ENCODE results near the gene CEP72.

- no peak for TF ChIP-seq CTCF (IDR thresholded peaks at IDR 0.05; ENCODE audit: low read depth, low read length, poor library complexity, severe bottlenecking)
- no peak for TF ChIP-seq EZH2phosphoT487 (IDR thresholded peaks at IDR 0.05; ENCODE audit: borderline replicate concordance, low read length)
These were observed 61.9 kb downstream of the CEP72 start for GRCh38 chr5:673831-674629.
